Measurements from ENCODE around the gene IFNA21. TPM values are rescaled to one million over a fixed set of nuclear protein-coding genes. Genes with fewer than 3 reads are reported as not detected.
A peak's percentile ranks its signal among the peaks of the same experiment; 100 is the strongest.
"Not testable (repeated sequence)": the region's sequence is repeated elsewhere in the genome, so short reads cannot be mapped to it uniquely, and the experiment has no call there.

The IFNA21 gene
- total and polyA plus RNA-seq, 5 donors from 2014 or later = not detected

DNA sequence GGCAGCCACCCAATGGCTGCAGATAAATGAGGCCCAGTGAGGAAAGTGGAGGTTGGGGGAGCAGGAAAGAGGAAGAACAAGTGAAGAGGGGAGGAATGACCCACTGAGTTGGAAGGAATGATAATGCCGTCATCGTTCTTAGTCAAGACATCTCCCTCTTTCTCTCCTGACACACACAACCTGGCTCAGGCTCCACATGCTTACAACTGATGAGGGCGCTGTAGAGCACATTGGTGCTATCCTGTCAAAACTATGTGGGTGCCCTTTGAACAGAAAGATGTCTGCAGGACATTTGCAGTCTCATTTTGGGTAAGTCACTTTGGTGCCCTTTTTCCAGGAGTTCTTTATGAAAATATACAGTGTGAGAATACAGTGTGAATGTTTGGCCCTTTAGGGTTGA is 30.7 kb downstream of the IFNA21 start:
- no peak overlapping the region for H3K27ac Mint-ChIP-seq
- peaks cover 0 to 6% (median under 1%) of the 10 kb centered on the region in 4 donors for H3K4me1 Mint-ChIP-seq
- H3K36me3 Mint-ChIP-seq = no peaks in the 10 kb centered on the region
- no peak overlapping the region for H3K4me3 Mint-ChIP-seq
- no peak overlapping the region for H3K4me3 ChIP-seq (ENCODE audit: low read depth, low read length)
- no peaks in the 10 kb centered on the region for H3K4me1 ChIP-seq (ENCODE audit: control insufficient read depth, insufficient read depth, low read length, poor library complexity, severe bottlenecking)
- ATAC-seq (ENCODE audit: low read depth in 2 of 2) (no peak), DNase-seq (no peak)
- peaks cover 9% of the 10 kb centered on the region for H3K27me3 Mint-ChIP-seq
- H3K27me3 ChIP-seq (ENCODE audit: control insufficient read depth, insufficient read depth, low read length) = no peaks in the 10 kb centered on the region
- H3K9me3 Mint-ChIP-seq = peaks cover 0 to 3% (median 0%) of the 10 kb centered on the region in 7 donors
- no peaks in the 10 kb centered on the region for H3K36me3 ChIP-seq (ENCODE audit: control insufficient read depth, insufficient read depth, low read length)
- H3K9me3 ChIP-seq (ENCODE audit: control insufficient read depth in 2 of 2, low read length in 2 of 2) = no peaks in the 10 kb centered on the region
- H3K27ac ChIP-seq (ENCODE audit: insufficient read depth, low read length, poor library complexity, severe bottlenecking) = no peak overlapping the region

DNA sequence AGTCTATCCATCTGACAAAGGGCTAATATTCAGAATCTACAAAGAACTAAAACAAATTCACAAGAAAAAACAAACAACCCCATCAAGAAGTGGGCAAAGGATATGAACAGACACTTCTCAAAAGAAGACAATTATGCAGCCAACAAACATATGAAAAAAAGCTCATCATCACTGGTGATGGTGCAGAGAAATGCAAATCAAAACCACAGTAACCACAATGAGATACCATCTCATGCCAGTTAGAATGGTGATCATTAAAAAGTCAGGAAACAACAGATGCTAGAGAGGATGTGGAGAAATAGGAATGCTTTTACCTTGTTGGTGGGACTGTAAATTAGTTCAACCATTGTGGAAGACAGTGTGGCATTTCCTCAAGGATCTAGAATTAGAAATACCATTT is 38.3 kb downstream of the IFNA21 start:
- H3K36me3 ChIP-seq (ENCODE audit: control insufficient read depth, insufficient read depth, low read length); H3K27ac Mint-ChIP-seq; H3K27me3 ChIP-seq (ENCODE audit: control insufficient read depth, insufficient read depth, low read length); H3K4me3 ChIP-seq (ENCODE audit: low read depth, low read length); ATAC-seq (ENCODE audit: low read depth in 2 of 2); H3K4me1 ChIP-seq (ENCODE audit: control insufficient read depth, insufficient read depth, low read length, poor library complexity, severe bottlenecking); H3K9me3 ChIP-seq (ENCODE audit: control insufficient read depth in 2 of 2, low read length in 2 of 2); H3K4me3 Mint-ChIP-seq; H3K36me3 Mint-ChIP-seq; H3K4me1 Mint-ChIP-seq; H3K27ac ChIP-seq (ENCODE audit: insufficient read depth, low read length, poor library complexity, severe bottlenecking): not testable (repeated sequence)
- Mint-ChIP-seq H3K27me3 (peaks cover 21% of the 10 kb centered on the region), H3K9me3 (peaks cover 0 to 11% (median 0%) of the 10 kb centered on the region in 7 donors)
- DNase-seq = peak in 1 of 3 donors; percentile 44

DNA sequence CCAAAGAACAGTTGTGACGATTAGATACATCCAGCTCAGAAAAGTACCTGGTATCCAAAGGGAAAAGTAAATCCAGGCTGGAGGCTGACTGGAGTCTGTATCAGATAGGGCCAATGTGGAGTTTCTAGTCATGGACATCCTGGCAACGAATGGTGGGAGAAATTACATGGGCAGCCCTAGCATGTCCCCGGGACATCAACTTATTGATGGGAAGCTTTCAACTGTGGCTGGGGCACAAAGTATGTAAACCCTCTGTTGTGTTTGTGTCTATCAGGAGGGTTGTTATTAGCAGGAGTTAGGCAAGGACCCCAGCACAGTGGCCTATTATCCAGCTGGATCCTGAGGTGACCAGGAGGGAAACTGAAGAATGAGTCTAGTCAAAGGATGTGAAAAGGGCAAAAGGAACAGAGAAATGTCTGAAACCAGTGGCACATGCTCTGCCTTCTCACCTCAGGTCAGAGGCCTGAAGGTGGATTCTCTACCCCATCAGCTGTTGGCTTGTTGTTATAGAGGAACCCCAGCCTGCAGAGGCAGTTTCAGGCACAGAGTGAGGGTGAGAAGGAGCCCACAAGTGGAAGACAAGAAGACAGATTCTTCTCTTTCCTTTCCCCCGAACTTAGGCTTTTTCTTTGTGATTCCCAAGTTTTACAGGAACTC is 44.7 kb downstream of the IFNA21 start:
- Histone ChIP-seq H3K4me3 (ENCODE audit: low read depth, low read length) (no peak overlapping the region), H3K9me3 (ENCODE audit: control insufficient read depth in 2 of 2, low read length in 2 of 2) (no peaks in the 10 kb centered on the region), H3K36me3 (ENCODE audit: control insufficient read depth, insufficient read depth, low read length) (no peaks in the 10 kb centered on the region), H3K27ac (ENCODE audit: insufficient read depth, low read length, poor library complexity, severe bottlenecking) (no peak overlapping the region), H3K27me3 (ENCODE audit: control insufficient read depth, insufficient read depth, low read length) (peaks cover 4% of the 10 kb centered on the region), H3K4me1 (ENCODE audit: control insufficient read depth, insufficient read depth, low read length, poor library complexity, severe bottlenecking) (no peaks in the 10 kb centered on the region)
- H3K36me3 Mint-ChIP-seq = no peaks in the 10 kb centered on the region
- peaks cover 50% of the 10 kb centered on the region for H3K27me3 Mint-ChIP-seq
- H3K9me3 Mint-ChIP-seq = no peaks in the 10 kb centered on the region
- H3K27ac Mint-ChIP-seq = no peak overlapping the region
- H3K4me1 Mint-ChIP-seq = no peaks in the 10 kb centered on the region
- no peak for ATAC-seq (ENCODE audit: low read depth in 2 of 2)
- DNase-seq = no peak
- H3K4me3 Mint-ChIP-seq = no peak overlapping the region

DNA sequence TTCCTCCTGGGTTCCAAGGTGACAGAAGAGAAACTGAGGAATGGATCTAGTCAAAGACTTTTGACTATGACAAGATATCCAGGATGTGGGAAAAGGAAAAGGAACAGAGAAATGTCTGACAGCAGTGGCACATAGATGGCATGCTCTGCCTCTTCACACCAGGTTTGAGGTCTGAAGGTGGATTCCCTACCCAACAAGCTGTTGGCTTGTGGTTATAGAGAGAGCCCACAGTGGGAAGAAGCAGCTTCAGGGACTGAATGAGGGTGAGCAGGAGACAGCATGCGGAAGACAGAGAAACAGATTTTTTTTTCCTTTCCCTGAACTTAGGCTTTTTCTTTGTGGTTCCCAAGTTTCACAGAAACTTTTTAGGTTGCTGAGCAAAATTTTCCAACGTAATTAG is 45.4 kb downstream of the IFNA21 start:
- Histone ChIP-seq H3K27ac (ENCODE audit: insufficient read depth, low read length, poor library complexity, severe bottlenecking) (no peak overlapping the region), H3K4me1 (ENCODE audit: control insufficient read depth, insufficient read depth, low read length, poor library complexity, severe bottlenecking) (no peaks in the 10 kb centered on the region), H3K9me3 (ENCODE audit: control insufficient read depth in 2 of 2, low read length in 2 of 2) (no peaks in the 10 kb centered on the region), H3K36me3 (ENCODE audit: control insufficient read depth, insufficient read depth, low read length) (no peaks in the 10 kb centered on the region), H3K4me3 (ENCODE audit: low read depth, low read length) (no peak overlapping the region), H3K27me3 (ENCODE audit: control insufficient read depth, insufficient read depth, low read length) (peaks cover 4% of the 10 kb centered on the region)
- ATAC-seq (ENCODE audit: low read depth in 2 of 2) (no peak), DNase-seq (no peak)
- Mint-ChIP-seq H3K36me3 (no peaks in the 10 kb centered on the region), H3K9me3 (no peaks in the 10 kb centered on the region), H3K4me3 (no peak overlapping the region), H3K4me1 (no peaks in the 10 kb centered on the region), H3K27ac (no peak overlapping the region), H3K27me3 (peaks cover 47% of the 10 kb centered on the region)

DNA sequence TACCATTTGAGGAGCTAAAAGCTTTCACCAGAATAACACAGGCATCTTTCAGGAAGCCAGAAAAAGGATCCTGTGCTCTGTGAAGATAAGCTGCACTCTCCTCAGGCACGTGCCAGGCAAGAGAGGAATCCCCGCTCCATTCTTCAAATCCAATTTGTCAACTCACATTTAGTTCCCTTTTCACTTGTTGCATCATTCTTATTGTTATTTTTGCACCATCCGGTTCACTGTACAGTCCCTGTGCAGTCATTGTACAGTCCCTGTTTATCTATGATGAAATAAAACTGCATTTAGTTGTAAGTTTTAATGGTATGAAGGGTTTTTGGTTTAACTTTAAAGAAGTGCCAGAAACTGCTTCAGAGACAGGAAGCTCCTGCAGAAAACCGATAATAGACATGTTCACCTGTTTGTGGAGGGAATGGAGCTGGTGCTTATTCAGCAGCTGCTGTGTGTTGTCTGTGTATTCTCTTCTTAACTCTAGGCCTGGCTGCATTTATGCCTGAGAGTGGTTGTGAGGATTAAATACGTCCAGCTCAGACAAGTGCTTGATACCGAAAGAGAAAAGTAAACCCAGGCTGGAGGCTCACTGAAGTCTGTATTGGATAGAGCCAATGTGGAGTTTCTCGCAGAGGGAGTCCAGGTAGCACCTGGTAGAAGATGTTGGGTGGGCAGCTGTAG is 47.2 kb downstream of the IFNA21 start:
- no peak for ATAC-seq (ENCODE audit: low read depth in 2 of 2)

More for the DNA sequence above, 47.2 kb downstream of the IFNA21 start:
- no peak overlapping the region for H3K4me3 Mint-ChIP-seq
- Histone ChIP-seq H3K9me3 (ENCODE audit: control insufficient read depth in 2 of 2, low read length in 2 of 2) (no peaks in the 10 kb centered on the region), H3K27ac (ENCODE audit: insufficient read depth, low read length, poor library complexity, severe bottlenecking) (no peak overlapping the region), H3K4me3 (ENCODE audit: low read depth, low read length) (no peak overlapping the region), H3K27me3 (ENCODE audit: control insufficient read depth, insufficient read depth, low read length) (peaks cover 1% of the 10 kb centered on the region), H3K4me1 (ENCODE audit: control insufficient read depth, insufficient read depth, low read length, poor library complexity, severe bottlenecking) (no peaks in the 10 kb centered on the region), H3K36me3 (ENCODE audit: control insufficient read depth, insufficient read depth, low read length) (no peaks in the 10 kb centered on the region)
- H3K4me1 Mint-ChIP-seq = no peaks in the 10 kb centered on the region
- no peak overlapping the region for H3K27ac Mint-ChIP-seq
- H3K9me3 Mint-ChIP-seq = no peaks in the 10 kb centered on the region
- DNase-seq = no peak
- H3K36me3 Mint-ChIP-seq = no peaks in the 10 kb centered on the region
- peaks cover 43% of the 10 kb centered on the region for H3K27me3 Mint-ChIP-seq

Other genes with a start within 250 kb of the IFNA21 start
- 12.0 TPM for gene HACD4, start 135.0 kb downstream of the IFNA21 start, total RNA-seq
- gene HACD4, start 135.0 kb downstream of the IFNA21 start, polyA plus RNA-seq = 10 to 100 TPM in 1 of 4 donors, 1 to 10 TPM in 3; 8.2 to 11.9 (median 9.4) TPM
- not detected for gene IFNB1, start 88.7 kb downstream of the IFNA21 start, total RNA-seq
- gene IFNB1, start 88.7 kb downstream of the IFNA21 start, polyA plus RNA-seq = not detected
- not detected for gene IFNW1, start 24.8 kb downstream of the IFNA21 start, total RNA-seq
- not detected for gene IFNW1, start 24.8 kb downstream of the IFNA21 start, polyA plus RNA-seq
- gene IFNA4, start 20.9 kb upstream of the IFNA21 start, total RNA-seq = not detected
- not detected for gene IFNA4, start 20.9 kb upstream of the IFNA21 start, polyA plus RNA-seq
- gene IFNA7, start 35.5 kb upstream of the IFNA21 start, total RNA-seq = not detected
- not detected for gene IFNA7, start 35.5 kb upstream of the IFNA21 start, polyA plus RNA-seq
- gene IFNA10, start 40.5 kb upstream of the IFNA21 start, total RNA-seq = not detected
- not detected for gene IFNA10, start 40.5 kb upstream of the IFNA21 start, polyA plus RNA-seq
- gene IFNA16, start 50.7 kb upstream of the IFNA21 start, total RNA-seq = not detected
- gene IFNA16, start 50.7 kb upstream of the IFNA21 start, polyA plus RNA-seq = not detected
- not detected for gene IFNA17, start 61.6 kb upstream of the IFNA21 start, total RNA-seq
- gene IFNA17, start 61.6 kb upstream of the IFNA21 start, polyA plus RNA-seq = not detected
- gene IFNA14, start 73.3 kb upstream of the IFNA21 start, total RNA-seq = not detected
- not detected for gene IFNA14, start 73.3 kb upstream of the IFNA21 start, polyA plus RNA-seq
- not detected for gene IFNA5, start 138.7 kb upstream of the IFNA21 start, total RNA-seq
- gene IFNA5, start 138.7 kb upstream of the IFNA21 start, polyA plus RNA-seq = not detected
- 13.4 TPM for gene KLHL9, start 168.7 kb upstream of the IFNA21 start, total RNA-seq
- 10 to 100 TPM in 3 of 4 donors, 1 to 10 TPM in 1; 9.5 to 19.2 (median 15.9) TPM for gene KLHL9, start 168.7 kb upstream of the IFNA21 start, polyA plus RNA-seq
- not detected for gene IFNA6, start 184.2 kb upstream of the IFNA21 start, total RNA-seq
- gene IFNA6, start 184.2 kb upstream of the IFNA21 start, polyA plus RNA-seq = not detected
- not detected for gene IFNA13, start 201.4 kb upstream of the IFNA21 start, total RNA-seq
- not detected for gene IFNA13, start 201.4 kb upstream of the IFNA21 start, polyA plus RNA-seq
- gene IFNA2, start 218.7 kb upstream of the IFNA21 start, total RNA-seq = not detected
- not detected for gene IFNA2, start 218.7 kb upstream of the IFNA21 start, polyA plus RNA-seq
- gene IFNA8, start 242.5 kb upstream of the IFNA21 start, total RNA-seq = not detected
- gene IFNA8, start 242.5 kb upstream of the IFNA21 start, polyA plus RNA-seq = not detected